HG03060 (cell line): Measurements from ENCODE around the gene FBXO47.
"Not testable (repeated sequence)": the region's sequence is repeated elsewhere in the genome, so short reads cannot be mapped to it uniquely, and the experiment has no call there.

Experiments used
- ATAC-seq: cut with Tn5 transposase; IDR thresholded peaks from one replicate; pipeline ENCODE4 v1.9.1; 2021; ENCODE audit warnings: low read depth, moderate number of reproducible peaks; ENCODE audit not compliant: unreplicated experiment

FBXO47 gene

DNA sequence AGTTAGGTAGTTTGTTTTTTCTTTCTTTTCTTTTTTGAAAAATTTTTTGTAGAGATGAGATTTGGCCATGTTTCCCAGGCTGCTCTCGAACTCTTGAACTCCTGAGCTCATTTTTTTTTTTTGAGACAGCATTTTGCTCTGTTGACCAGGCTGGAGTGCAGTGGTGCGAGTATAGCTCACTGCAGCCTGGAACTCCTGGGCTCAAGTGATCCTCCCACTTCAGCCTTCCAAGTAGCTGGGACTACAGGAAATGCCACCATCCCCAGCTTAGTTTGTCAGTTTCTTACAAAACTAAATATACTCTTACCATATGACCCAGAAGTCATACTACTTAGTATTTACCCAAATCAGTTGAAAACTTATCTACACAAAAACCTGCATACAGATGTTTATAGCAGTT, 14.4 kb upstream of the FBXO47 start:
- ATAC-seq, result no peak

DNA sequence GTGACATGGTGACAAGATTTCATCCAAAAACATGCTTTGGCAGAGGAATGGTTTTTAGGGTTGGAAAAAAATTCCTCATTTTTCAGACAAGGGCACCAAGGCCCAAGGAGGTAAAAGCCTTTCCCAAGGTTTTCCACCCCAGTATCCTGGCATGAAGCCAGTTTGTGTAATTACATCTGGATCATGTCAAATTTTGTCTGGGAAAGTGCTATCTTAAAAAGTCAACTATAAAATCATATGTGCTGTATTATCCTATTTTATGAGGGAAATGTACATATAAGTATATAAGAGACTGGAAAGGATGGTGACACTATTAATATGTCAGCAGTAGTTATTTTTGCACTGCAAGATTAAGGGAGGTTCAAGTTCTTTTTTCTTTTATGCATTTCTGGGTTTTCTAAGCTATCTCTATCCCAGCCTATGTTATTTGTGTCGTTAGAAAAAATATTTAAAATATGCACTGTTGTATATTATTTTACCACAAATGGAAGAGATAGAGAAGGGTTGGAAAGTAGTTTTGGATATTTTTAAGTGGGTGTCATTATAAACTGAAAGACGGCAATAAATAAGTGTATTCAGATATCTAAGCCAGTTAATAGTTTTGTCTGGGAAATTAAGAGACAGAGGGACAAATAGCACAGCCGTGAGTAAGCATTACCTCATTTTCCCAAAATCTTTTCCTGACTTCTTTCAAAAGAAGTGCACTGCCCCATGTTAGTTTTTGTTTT, 13.5 kb upstream of the FBXO47 start:
- no peak for ATAC-seq

DNA sequence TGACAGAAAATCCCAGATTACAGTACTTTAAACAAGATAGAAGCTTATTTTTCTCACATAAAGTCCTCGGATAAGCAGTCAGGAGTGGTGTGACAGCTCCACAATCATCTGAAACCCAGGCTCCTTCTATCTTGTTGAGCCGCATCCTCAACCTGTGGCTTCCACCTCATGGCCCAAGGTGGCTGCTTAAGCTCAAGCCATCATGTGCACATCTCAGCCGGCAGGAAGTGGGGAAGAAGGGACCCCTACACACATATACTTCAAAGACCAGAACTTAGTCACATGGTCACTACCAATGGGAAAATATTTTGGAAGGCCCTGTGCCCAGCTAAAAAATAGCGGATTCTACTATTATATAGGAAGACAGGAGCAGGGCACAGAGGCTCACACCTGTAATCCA, 11.0 kb upstream of the FBXO47 start:
- ATAC-seq, result no peak

DNA sequence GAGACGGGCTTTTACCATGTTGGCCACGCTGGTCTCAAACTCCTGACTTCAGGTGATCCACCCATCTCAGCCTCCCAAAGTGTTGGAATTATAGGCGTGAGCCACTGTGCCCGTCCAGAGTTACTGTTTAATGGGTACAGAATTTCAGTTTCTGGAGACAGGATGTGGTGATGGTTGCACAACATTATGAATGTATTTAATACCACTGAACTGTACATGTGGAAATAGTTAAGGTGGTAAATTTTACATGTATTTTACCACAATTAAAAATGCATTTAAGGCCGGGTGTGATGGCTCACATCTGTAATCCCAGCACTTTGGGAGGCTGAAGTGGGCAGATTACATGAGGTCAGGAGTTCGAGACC, 9.0 kb upstream of the FBXO47 start:
- not testable (repeated sequence) for ATAC-seq

DNA sequence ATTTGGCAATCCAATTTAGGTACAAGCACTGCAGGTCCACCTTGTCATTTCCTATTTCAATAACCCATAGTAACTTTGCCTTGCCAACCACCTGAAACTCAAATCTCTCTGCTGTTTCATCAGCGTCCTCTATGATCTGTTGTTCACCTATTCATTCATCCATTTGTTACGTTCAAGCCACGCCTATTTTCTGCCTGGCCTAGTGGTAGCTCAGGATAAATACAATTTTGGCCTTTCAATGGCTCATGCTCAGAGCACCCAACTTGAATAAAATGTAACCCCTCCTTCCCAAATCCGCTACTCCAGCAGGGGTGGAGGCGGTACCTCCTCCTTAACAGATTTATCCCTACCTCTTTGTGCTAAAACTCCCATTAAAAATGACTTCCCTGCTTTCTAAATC, 3.6 kb upstream of the FBXO47 start:
- ATAC-seq, result no peak

DNA sequence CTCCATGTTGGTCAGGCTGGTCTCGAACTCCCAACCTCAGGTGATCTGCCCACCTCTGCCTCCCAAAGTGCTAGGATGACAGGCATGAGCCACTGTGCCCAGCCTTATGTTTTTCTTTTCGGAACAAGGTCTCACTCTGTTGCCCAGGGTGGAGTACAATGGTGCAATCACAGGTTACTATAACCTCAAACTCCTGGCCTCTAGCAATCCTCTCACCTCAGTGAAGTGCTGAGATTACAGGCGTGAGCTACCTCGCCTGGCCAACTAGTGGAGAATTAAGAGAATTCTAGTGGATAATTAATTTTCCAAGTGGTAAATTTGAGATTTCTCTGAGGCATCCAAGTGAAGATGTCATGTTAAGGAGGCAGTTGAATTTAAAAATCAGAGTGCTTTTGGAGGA, 2.9 kb upstream of the FBXO47 start:
- no peak for ATAC-seq

DNA sequence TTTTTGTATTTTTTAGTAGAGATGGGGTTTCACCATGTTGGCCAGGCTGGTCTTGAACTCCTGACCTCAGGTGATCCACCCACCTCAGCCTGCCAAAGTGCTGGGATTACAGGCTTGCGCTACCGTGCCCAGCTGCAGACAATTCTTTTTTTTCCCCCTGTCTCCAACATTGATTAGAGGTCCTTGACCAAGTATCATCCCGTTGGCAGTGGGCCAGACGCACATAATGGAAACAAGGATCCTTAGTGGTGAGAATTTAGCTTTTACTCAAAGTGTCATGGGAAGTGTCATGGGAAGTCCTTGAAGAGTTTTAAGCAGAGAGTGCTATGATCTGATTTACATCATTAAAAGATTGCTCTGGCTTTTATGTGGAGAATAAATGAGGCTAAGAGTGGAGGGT, 2.1 kb upstream of the FBXO47 start:
- no peak for ATAC-seq

DNA sequence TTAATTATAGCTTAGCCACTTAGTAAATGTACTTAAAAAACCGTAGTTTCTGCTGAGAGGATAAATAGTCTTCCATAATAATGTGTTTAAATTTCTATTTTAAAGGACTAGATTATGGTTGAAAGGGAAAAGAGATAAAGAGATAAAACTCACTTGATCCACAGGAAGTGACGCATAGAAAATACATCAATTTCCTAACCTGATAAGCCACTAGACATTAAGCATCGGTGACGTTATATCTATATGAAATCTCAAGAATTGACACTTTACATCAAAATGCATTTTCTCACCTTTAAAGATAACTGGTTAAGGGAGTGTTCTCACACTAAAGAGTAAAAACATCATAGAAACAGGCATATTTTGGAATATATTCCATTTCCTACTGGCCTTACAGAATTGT, 5.8 kb downstream of the FBXO47 start:
- ATAC-seq, result no peak

DNA sequence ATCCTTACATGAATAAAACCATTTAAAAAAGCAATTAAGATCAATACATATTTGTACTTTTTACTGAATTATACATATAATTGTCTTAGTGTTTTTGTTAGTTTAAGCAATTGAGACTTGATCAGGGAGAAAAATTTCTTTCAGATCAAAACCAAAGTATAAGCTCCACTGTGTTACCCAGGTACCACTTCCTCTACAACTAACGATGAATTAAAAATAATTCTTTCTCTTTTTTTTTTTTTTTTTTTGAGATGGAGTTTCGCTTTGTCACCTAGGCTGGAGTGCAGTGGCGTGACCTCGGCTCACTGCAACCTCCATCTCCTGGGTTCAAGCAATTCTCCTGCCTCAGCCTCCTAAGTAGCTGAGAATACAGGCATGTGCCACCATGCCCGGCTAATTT, 6.8 kb downstream of the FBXO47 start:
- no peak for ATAC-seq

DNA sequence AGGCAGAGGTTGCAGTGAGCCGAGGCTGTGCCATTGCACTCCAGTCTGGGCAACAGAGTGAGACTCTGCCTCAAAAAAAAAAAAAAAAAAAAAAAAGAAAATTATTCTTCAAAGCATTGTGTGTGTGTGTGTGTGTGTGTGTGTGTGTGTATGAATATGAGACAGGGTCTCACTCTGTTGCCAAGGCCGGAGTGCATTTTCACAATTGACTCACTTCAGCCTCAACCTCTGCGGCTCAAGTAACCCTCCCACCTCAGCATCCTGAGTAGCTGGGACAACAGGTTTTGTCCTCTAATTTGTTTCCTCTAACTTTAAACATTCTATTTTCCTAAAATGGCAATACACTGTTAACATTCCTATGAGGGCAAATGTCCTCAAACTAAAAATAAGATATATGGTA, 7.7 kb downstream of the FBXO47 start:
- ATAC-seq, result no peak

DNA sequence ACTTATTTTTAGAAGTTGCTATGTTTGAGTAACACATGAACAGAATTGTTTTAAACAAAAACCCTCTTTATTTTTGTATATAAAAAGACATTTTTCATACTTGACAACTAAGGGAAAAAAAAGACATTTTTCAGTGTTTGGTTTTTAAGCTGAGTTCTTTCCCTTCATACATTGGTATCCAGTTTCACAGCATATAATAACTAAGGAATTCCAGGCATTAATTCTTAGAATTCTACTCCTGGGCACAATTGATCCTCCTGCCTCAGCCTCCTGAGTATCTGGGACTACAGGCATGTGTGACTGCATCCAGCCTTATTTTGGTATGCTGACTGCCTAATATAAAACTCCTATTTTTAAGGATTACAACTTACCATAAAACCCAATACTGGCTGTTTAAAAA, 8.4 kb downstream of the FBXO47 start:
- ATAC-seq, result no peak

DNA sequence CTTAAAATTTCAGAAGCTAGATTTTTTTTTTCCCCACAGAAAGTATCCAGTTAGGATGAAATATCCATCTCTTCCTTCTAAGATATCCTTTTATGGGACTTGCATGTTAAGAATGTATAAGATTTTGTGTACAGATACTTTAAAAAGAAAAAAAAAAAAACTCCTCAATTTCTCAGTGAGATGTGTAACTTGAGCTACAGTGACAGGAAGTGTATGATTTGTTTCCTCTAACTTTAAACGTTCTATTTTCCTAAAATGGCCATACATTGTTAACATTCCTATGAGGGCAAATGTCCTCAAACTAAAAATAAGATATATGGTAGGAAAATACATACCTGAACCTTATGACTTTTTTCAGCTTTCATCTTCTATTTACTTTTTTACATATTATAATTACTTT, 8.9 kb downstream of the FBXO47 start:
- ATAC-seq, result no peak

DNA sequence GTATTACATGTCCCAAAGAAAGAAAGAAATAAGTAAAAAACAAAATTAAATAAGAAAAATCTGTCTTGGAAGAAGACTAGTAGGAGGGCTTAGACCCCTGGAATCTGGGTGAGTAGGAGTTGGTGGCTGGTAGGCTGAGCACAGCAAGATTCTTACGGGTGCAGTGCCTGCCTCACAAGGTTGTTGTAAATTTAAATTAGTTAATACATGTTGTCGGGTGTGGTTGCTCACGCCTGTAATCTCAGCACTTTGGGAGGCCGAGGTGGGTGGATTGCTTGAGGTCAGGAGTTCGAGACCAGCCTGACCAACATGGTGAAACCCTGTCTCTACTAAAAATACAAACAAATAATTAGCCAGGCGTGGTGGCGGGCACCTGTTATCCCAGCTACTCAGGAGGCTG, 13.4 kb downstream of the FBXO47 start:
- not testable (repeated sequence) for ATAC-seq

DNA sequence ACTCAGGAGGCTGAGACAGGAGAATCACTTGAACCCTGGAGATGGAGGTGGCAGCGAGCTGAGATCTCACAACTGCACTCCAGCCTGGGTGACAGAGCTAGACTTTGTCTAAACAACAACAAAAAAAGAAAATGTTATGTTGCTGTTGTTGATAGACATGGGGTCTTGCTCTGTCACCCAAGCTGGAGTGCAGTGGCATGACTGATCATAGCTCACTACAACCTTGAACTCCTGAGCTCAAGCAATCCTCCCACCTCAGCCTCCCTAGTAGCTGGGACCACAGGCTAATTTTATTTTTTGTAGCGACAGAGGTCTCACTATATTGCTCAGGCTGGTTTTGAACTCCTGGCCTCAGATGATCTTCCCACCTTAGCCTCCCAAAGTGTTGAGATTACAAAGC, 20.0 kb downstream of the FBXO47 start:
- no peak for ATAC-seq

DNA sequence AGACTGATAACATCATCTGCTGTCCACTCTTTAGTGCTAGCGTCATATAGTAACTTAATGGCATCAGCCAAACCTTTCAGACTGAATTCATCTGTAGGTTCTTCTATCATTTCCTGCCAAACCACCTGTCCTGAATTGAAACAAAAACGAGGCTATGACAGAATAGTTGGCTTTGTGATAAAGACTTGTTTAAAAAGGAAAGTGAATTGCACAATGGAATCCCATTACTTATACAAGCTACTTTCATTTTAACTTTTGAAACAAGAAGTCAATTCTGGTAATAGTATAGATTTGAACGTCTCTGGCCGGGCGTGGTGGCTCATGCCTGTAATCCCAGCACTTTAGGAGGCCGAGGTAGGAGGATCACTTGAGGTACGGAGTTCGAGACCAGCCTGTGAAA, 23.6 kb downstream of the FBXO47 start:
- ATAC-seq, result no peak

DNA sequence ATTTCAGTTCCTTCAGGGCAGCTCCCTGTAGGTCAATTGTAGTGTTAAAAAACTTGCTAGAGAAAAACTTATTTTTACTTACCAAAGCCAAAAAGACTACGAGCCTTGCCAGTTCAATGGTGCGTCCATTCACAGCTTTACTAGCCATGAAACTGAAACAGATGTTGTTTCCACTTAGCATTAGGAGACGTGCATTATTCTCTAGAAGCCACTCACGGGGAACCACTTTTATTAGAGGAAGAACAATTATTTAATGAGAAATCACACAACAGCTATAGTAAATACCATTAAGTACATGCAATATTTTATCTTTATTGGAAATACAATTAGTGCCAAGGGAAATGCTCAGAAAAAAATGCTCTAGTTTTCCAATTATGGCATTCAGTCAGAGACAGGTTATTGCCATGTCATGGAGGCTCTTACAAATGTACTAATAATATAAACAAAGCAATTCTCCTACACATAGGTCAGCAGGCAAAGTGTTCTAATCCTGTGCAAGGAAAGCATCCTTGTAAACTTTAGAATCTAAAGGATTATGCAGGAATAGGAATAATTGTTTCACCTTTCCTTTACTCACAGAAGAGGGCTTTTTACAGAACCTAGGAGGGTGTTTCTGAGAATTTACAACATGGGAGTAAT, 24.4 kb downstream of the FBXO47 start:
- no peak for ATAC-seq

DNA sequence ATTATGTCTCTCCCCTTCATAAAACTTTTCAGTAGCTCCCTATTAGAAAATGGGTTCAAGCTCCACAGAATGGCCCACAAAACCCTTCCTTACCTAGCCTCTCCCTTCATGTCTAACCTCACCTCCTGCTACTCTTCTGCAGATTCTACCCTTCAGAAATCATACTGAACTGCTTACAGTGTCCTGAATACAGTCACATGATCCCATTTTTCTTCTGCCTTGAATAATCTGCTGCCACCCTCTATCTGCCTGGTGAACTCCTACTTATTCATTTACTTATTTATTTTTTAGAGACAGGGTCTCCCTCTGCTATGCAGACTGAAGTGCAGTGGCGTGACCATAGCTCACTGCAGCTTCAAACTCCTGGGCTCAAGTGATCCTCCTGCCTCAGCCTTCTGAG, 26.8 kb downstream of the FBXO47 start:
- no peak for ATAC-seq

DNA sequence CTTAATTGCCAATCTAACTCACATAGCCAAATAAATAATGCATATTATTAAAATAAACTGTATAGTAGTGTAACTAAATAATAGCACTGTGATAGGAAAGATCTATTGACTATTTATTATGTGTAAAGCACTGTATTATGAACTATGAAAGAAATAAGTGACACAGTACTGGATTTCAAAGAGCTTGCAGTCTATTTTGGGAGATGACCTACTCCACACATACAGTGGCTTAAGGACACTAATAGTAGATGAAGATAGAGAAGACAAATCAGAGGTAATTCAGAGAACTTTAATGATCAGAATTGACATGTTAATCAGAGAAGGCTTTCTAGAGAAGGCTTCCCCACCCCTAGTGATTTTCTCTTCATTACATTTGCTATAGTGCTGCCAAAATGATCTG, 27.2 kb downstream of the FBXO47 start:
- no peak for ATAC-seq

DNA sequence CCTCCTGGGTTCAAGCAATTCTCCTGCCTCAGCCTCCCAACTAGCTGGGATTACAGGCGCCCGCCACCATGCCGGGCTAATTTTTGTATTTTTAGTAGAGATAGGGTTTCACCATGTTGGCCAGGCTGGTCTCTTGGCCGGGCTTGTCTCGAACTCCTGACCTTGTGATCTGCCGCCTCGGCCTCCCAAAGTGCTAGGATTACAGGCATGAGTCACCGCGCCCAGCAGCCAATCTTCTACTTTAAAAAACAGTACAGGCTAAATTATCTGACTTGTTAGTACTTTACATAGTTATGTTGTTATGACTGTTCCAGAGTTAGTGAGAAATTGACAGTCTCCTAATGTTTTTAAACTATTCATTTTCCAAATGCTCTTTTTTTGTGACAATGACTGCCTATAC, 33.2 kb downstream of the FBXO47 start:
- ATAC-seq, result not testable (repeated sequence)

DNA sequence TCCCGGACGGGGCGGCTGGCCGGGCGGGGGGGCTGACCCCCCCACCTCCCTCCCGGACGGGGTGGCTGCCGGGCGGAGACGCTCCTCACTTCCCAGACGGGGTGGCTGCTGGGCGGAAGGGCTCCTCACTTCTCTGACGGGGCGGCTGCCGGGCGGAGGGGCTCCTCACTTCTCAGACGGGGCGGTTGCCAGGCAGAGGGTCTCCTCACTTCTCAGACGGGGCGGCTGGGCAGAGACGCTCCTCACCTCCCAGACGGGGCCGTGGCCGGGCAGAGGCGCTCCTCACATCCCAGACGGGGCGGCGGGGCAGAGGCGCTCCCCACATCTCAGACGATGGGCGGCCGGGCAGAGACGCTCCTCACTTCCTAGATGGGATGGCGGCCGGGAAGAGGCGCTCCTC, 36.4 kb downstream of the FBXO47 start:
- not testable (repeated sequence) for ATAC-seq

DNA sequence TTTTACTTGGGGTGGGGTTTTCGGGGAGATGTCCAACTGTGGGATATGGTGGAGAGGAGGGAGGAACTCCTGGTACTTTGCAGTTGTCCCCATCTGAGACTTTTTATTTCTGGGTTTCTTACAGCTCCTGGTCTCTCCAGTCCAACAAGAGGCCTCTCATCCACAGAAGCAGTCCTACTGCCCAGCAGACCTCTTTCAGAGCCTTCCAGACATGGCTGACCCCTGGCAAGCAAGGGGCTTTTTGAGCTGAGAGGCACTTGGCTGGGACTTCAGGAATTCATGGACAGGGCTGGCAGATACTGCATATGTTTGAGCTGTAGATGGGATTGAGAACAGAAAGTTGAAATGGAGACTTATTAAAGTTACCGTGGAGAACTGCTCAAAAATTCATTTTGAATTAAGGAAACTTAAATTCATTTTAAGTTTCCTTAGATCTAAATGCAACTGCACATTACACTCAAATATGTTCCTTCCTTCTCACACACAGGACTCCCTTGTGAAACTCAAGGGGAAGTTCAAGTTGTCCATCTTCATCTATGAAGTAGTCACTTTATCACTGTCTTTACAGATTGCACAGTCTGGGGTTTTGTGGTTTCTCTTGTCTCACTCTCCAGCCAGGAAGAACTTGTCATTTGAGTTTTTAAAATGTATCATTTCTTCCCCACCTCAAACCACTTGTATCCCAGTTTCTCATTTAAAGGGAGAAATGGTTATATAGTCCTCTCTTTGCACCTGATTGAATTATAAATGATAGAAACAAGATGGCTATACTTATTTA, 40.7 kb downstream of the FBXO47 start:
- no peak for ATAC-seq
